ENCODE measurements around the gene SNX15.
A peak's percentile ranks its signal among the peaks of the same experiment; 100 is the strongest.

SNX15 gene

GRCh38 chr11:65058419-65059054, 31.3 kb downstream of the SNX15 start, which contains the start of gene NAALADL1:
TSS of gene NAALADL1 (minus strand) at chr11:65058553. CDS start at chr11:65058521, 32 bp downstream.
- DNase-seq, result no peak

GRCh38 chr11:65059523-65059922, 32.3 kb downstream of the SNX15 start:
- no peak for DNase-seq

GRCh38 chr11:65059959-65060824, 33.0 kb downstream of the SNX15 start:
- DNase-seq, result no peak

DNA sequence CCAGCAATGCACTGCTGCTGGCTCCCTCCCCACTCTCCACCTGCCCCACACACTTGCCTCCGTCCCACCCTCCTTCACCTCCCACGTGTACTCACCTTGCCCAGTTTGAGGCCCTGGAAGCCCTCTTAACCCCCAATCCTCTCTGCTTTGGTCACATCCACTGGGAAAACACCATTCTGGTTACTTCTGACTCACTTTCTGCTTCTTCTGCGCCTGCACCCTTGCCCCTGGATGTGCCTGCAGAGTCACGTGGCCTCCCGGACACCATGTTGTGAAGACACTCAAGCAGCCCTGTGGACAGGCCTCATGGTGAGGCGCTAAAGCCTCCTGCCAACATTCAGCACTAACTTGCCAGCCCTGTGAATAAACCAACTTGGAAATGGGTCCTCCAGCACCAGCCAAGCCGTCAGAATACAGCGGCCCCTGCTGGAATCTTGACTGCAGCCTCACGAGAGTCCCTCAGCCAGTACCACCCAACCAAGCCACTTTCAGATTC, 33.7 kb downstream of the SNX15 start:
- no peak for DNase-seq

GRCh38 chr11:65063532-65063931, 36.3 kb downstream of the SNX15 start:
- no peak for DNase-seq

DNA sequence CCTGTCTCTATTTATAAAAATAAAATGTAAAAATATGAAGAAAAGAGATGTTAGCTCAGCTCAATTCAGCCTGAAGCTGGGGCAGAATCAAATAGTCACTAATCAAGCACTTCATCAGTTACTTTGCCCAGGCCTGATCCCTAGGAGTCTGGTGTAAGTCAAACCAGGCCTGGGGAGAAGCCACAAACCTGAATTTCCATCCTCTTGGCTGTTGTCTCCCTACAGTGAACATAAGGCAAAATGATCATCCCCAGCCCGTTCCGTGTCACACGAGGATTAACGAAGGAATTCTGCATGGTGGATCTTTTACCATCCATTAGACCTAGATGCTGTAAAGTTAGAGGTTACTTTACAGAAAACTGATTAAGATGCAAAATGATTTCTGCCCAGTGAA, 37.6 kb downstream of the SNX15 start:
- no peak for DNase-seq

- no peak for DNase-seq
Measured at GRCh38 chr11:65065851-65066250, 38.6 kb downstream of the SNX15 start.

DNA sequence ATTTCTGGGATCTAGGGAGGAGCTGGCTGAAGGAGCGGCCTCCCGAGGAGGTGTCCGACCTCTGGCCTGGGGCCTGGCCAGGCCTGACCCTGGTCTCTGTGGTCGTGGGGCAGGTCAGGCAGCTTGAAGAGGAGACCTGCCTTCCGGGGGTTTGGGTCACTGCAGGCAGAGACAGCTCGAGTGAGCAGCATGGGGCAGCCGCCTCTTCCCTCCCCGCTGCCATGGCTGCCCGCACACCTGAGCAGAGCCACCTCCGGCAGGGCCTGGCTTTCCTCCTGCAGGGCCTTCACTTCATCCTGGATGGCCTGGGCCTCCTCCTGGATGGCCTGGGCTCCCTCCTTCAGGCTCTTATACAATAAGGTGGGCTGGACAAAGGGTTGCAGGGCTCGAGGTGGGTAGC, 39.1 kb downstream of the SNX15 start:
- DNase-seq, result no peak

GRCh38 chr11:65066805-65067291, 39.6 kb downstream of the SNX15 start:
- no peak for DNase-seq

- no peak for DNase-seq
Measured at GRCh38 chr11:65067446-65067845, 40.2 kb downstream of the SNX15 start.

DNA sequence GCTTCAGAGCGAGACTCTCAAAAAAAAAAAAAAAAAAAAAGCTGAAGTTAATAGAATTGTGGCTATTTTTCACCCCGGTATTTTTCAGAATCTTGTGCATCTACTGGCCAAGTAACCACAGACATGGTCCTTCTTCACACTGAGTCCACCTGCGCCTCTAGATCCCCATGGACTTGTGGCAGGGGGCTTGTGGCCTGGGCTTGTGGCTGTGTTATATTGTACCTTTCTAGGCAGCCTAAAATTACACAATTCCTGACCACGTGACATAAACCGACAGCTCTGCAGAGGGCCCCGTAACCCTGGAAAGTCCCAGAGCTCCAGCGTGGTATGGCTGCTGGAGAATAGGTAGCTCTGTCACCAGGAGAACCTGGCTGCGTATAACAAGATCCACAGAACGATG, 42.0 kb downstream of the SNX15 start:
- DNase-seq, result no peak

DNA sequence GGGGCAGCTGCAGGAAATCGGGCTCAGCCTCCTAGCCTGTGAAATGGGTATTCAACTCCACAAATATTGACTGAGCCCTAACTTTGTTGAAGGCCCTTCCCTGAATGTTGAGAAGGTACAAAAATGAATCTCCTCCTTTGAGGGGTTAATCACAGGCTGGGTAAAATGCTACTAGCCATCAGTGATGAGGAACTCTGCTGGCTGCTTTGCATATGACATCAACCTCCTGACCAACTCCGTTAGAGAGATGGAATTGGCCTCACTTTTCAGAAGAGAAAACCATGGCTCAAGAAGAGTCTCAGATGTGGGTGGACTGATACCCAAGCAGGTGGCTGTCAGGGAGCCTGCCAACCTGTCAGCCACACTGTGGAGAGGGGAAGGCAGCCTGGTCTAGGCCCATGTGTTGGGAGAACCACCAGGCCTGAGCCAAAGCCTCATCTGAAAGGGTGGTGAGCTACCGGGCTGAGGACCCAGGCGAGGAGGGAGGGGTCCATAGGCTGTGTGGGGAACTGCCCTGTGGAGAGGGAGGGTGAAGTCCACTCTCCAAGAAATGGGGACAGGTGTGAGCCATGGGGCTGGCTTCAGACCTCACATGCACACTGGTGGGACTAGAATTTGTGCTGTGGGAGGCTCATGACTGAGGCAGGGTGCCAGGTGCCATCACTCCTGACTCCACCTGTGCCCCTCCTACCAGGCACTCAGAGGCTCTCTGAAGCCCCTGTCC, 44.8 kb downstream of the SNX15 start:
- DNase-seq, result no peak

- no peak for DNase-seq
Measured at GRCh38 chr11:65072631-65072966, 45.4 kb downstream of the SNX15 start.

DNA sequence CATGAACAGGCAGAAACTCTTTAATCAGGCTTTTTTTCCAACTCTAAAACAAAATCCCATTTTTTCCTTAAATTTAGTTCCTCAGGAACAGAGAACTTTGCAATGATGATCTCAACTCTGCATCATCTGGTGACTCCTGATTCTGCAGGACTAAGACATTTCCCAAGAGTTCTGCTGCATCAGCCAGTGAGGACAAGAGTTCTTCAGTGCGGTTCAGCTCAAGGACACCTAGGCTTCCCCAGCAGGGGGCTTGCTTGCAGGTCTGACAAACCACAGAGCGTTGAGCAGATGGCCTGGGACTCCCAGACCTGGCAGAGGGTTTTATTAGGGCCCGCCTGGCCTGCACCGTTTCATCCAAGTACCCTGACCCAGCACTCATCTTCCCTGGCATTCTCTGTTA, 50.2 kb downstream of the SNX15 start:
- DNase-seq, result no peak

GRCh38 chr11:65078151-65078550, 50.9 kb downstream of the SNX15 start:
- DNase-seq, result peak; percentile 70

DNA sequence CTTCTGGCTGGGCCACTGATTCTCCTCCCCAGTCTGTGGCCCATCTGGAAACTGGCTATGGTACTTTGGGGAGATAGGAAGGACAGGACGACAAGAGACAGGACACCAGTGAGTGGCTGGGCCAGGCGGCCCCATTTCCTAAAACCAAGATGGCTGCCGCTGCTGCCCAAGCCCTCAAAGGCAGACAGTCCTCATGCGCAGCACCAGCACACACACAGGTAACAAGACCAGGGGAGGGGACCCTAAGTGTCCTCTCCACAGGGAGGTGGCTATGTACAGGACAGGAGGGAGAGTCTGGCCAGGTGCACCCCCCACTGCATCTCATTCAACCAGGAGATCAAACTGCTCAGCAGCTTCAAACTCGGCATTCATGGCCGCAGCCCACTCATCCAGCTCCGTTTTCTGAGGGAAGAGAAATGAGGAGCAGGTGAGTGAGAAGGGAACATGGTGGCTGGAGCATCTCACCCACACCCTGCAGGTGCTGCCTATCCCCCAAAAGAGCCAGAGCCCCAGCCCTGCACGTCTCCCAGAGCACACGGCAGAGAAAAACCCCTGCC, 51.6 kb downstream of the SNX15 start:
- DNase-seq, result no peak

DNA sequence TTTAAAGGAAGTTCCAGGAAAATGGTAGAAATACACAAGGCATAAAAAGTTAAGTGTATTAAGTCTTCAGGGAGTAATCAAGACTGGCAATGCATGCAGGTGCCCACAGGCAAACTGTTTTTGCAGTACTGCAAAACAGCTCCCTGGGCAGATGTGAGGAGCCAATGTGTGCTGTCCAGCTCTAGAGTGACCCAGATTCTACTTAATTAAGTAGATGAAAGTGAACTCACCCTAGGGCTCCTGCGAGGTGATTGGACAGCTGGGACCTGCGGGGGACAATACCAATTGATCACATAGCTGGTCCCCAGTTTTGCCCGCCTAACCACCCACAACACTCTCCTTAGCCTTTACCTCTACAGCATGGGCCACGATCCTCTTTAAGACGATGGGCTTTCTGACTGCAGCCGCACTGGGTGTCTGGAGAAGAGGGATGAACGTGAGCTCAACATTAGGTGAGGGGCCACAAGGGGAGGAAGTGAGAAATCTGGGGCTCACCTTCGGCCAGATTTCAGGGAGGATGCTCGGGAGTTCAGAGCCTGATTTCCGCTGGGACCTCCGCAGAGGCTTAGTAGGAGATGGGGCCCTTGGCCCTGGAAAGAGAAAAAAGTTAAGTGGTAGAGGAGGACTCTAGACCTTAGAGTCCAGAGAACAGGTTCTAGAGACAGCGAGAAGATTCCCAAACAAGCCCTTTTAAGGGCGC, 56.0 kb downstream of the SNX15 start:
- DNase-seq, result no peak

DNA sequence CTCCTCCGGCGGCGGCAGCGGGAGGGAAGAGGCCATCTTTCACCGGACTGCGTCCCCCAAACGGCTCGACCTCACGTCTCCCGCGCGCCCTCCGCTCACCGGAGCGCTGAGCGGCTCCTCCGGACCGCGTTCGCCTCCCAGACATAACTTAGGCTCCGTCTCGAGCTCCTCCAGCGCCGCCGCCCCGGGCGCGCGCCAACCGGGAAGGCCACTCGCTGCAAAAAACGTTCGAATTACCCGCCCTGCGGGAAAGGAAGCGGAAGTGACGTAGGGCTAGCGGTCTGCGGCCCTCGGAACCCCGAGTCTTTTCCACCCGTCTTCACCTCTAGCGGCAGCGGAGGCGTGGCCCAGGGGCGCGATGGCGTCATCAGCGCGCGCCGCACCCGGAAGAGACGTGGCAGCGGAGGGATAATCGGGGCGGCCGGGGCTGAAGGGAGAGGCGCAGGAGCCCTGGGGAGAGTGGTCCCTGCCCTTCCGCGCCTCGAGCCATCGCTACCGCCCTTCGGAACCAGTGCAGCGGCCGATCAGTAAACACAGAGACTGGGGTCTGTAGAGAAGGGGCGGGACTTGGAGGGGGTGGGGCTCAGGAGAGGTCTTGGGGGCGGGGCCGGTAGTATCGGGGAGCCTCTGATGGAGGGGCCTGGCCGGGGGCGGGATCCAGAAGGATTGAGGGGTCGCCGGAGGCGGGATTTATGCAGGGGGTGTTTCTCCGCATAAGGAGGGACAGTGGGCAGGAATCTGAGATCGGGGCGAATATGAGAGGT, 56.8 kb downstream of the SNX15 start, which contains the start of the genes CDCA5 and ZFPL1:
CDCA5 (minus strand) TSS at position 207 of the 764 bp plus-strand sequence; CDS start at position 145, 62 bp downstream.
ZFPL1 (plus strand) TSS at position 389 of the 764 bp plus-strand sequence. CDS start 477 bp downstream, outside the sequence.
- DNase-seq, result peak; percentile 96

DNA sequence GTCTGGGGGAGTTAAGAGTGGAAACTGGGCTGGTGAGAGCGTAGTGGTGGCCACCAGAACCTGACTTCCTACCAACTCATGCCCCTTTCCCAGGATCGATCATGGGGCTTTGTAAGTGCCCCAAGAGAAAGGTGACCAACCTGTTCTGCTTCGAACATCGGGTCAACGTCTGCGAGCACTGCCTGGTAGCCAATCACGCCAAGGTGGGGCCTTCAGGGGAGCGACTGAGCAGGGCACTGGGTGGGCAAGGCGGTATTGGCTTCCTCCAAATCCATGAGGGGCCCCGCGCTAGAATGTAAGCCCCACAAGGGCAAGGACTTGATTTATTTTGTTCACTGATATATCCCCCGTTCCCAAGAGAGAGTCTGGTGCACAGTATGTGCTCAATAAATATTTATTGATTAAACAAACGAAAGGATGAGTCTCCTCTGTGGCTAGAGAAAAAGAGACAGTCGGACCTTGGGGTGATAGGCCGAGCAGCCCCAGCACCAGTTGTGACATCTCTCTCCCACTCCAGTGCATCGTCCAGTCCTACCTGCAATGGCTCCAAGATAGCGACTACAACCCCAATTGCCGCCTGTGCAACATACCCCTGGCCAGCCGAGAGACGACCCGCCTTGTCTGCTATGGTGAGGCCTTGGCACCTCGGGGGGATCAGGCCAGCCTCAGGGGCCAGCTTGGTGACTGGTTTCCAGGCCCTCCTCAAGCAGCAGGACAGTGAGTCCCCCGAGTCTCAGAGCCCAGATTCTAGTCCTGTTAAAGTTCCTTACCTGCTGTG, 57.5 kb downstream of the SNX15 start:
- DNase-seq, result no peak

- no peak for DNase-seq
Measured at GRCh38 chr11:65085446-65085845, 58.2 kb downstream of the SNX15 start.

GRCh38 chr11:65086809-65087208, 59.6 kb downstream of the SNX15 start:
- DNase-seq, result no peak
